Activated naive CD4-positive, alpha-beta T cell treated with anti-CD3 and anti-CD28 coated beads for 36 hours (primary cell): Measurements from ENCODE around the gene POT1. TPM values are rescaled to one million over a fixed set of nuclear protein-coding genes. Genes with fewer than 3 reads are reported as not detected.

Source experiments
- CTCF ChIA-PET: fragments of 350-600 bp; sonication (Branson Sonifier 250); formaldehyde crosslinking; loops from one replicate; lab custom pipeline; 2021; ENCODE audit warnings: antibody characterized with exemption; lab: Charles Lee
- DNase-seq: peaks from one replicate; pipeline ENCODE4 v3.0.0-alpha.2; 2020
- H3K27ac Mint-ChIP-seq: one replicate; pipeline ENCODE4 v1.8.0; 2021; ENCODE audit warnings: mild to moderate bottlenecking, mixed read lengths
- H3K27me3 Mint-ChIP-seq: one replicate; pipeline ENCODE4 v1.8.0; 2021; ENCODE audit warnings: low read depth, mixed read lengths
- H3K36me3 Mint-ChIP-seq: one replicate; pipeline ENCODE4 v1.8.0; 2021; ENCODE audit warnings: low read depth, mixed read lengths
- H3K4me1 Mint-ChIP-seq: one replicate; pipeline ENCODE4 v1.8.0; 2021; ENCODE audit warnings: low read depth, mixed read lengths
- H3K4me3 Mint-ChIP-seq: one replicate; pipeline ENCODE4 v1.8.0; 2021; ENCODE audit warnings: mild to moderate bottlenecking, moderate library complexity, mixed read lengths
- H3K9me3 Mint-ChIP-seq: one replicate; pipeline ENCODE4 v1.8.0; 2021; ENCODE audit warnings: mixed read lengths
- intact Hi-C: fragments of 100-400 bp; cut with micrococcal nuclease; formaldehyde crosslinking; loops from one replicate; pipeline ENCODE4 v1.15.1; 2023
- total RNA-seq, 2 experiments: library from RNA; stranded (reverse); gene quantifications; one replicate each; pipeline ENCODE4 v1.2.3, GENCODE V29; 2021

The POT1 gene
- total RNA-seq, 2 experiments from 2014 or later = 36.1 to 38.3 TPM

DNA sequence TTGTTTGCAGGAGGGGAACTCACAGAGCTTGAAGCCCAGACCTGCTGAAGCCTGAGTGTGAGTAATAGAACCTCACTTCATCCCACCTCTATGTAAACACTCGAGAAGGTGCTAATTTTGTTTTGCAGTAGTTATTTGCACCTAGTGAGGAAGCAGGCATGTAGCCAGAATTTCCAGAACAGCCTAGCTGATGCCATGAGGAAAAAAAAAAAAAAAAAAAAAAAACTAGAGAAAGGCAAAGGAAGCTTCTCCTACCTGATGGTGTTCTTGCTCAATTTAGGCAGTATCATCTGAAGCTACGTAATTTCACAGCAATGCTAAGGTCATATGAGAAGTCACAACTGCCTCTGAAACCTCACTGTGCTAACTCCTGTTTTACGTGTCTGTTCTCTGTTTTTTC lies 150.4 kb downstream of the POT1 start:
- no peak overlapping the region for H3K27ac Mint-ChIP-seq
- no peaks in the 10 kb centered on the region for H3K4me1 Mint-ChIP-seq
- intact Hi-C loops = no loop called here
- H3K9me3 Mint-ChIP-seq = no peaks in the 10 kb centered on the region
- no peak for DNase-seq
- CTCF ChIA-PET = no interaction called here
- no peaks in the 10 kb centered on the region for H3K36me3 Mint-ChIP-seq
- H3K27me3 Mint-ChIP-seq = peaks cover 13% of the 10 kb centered on the region
- H3K4me3 Mint-ChIP-seq = no peak overlapping the region

DNA sequence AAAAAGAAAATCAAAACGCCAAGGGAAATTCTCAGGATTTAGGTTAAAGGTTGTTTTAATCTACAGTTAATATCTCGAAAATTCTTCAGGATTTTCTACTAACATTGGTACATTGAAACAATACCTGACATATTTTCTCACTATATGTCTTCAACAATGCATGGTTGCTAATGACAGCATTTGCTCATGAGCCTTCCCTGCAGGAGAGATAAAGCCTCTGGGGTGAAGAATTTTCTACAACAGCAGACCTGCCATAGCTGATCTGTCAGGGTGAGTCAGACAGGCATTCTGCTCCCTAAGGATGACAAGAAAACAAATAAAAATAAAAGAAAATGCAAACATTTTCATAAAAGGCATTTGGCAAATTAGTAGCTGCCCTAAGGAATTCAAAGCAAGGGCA lies 152.4 kb downstream of the POT1 start:
- CTCF ChIA-PET = no interaction called here
- Mint-ChIP-seq H3K27me3 (peaks cover 22% of the 10 kb centered on the region), H3K4me3 (no peak overlapping the region), H3K4me1 (no peaks in the 10 kb centered on the region), H3K9me3 (no peaks in the 10 kb centered on the region), H3K27ac (no peak overlapping the region), H3K36me3 (no peaks in the 10 kb centered on the region)
- intact Hi-C loops = no loop called here
- no peak for DNase-seq

DNA sequence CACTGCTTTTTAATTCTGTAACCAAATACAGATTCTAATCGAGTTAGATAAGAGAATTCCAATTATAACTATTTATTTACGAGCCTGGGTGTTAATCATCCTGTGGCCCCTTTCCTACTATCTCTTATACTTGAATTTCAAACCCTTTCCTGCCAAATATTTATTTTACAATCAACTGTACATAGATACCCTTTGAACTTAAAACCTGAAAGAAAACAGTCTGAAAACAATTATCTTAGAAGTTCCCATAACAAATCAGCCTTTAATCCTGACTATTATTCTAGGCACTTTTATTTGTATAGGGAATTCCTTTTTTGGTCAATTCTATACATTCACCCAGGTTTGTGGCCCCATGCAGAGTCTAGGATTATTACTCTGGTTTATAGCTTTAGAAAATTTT lies 153.5 kb downstream of the POT1 start:
- intact Hi-C loops = no loop called here
- Mint-ChIP-seq H3K27me3 (peaks cover 29% of the 10 kb centered on the region), H3K4me1 (no peaks in the 10 kb centered on the region), H3K9me3 (no peaks in the 10 kb centered on the region), H3K36me3 (no peaks in the 10 kb centered on the region), H3K27ac (no peak overlapping the region), H3K4me3 (no peak overlapping the region)
- no peak for DNase-seq
- CTCF ChIA-PET = no interaction called here

DNA sequence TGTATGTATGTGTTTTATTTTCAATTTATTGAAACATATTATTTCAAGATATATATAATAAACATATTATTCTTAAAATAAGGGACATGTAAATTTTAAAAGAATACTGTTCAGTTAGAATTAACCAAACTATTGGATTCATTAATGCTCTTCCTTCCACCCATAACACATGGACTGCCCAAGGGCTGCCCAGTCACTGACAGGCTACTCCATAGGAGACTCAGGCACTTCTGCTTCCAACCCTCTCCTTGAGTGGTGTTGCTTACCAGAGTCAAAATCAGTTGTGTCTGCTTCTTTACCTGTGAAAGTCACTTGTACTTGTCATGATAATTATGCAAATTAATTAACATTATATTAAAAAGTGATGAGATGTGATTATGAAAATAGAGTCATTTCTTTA lies 154.2 kb downstream of the POT1 start:
- no peak for DNase-seq
- CTCF ChIA-PET = no interaction called here
- H3K9me3 Mint-ChIP-seq = no peaks in the 10 kb centered on the region
- intact Hi-C loops = no loop called here
- no peak overlapping the region for H3K4me3 Mint-ChIP-seq
- peaks cover 29% of the 10 kb centered on the region for H3K27me3 Mint-ChIP-seq
- H3K27ac Mint-ChIP-seq = no peak overlapping the region
- H3K36me3 Mint-ChIP-seq = no peaks in the 10 kb centered on the region
- H3K4me1 Mint-ChIP-seq = no peaks in the 10 kb centered on the region

DNA sequence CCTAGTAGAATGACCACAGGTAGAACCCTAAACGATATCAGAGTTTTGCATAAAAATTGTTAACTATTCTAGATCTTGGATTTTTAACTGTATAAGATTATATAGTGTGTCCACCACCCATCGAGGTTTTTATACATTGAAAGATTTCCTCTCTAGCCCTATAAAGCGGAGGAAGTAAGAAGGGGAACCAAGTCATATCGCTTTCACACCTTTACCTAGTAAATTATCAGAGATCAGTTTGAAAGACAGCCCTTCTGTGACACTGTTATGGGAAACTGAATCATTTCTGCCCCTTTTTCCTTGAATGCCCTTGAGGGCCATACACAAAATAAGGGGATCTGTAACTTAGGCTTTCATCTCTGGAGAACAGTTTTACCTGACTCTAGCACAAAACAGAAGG lies 155.7 kb downstream of the POT1 start:
- CTCF ChIA-PET = no interaction called here
- Mint-ChIP-seq H3K4me3 (no peak overlapping the region), H3K9me3 (no peaks in the 10 kb centered on the region), H3K36me3 (no peaks in the 10 kb centered on the region), H3K27me3 (peaks cover 27% of the 10 kb centered on the region), H3K27ac (no peak overlapping the region), H3K4me1 (no peaks in the 10 kb centered on the region)
- DNase-seq = no peak
- intact Hi-C loops = no loop called here

DNA sequence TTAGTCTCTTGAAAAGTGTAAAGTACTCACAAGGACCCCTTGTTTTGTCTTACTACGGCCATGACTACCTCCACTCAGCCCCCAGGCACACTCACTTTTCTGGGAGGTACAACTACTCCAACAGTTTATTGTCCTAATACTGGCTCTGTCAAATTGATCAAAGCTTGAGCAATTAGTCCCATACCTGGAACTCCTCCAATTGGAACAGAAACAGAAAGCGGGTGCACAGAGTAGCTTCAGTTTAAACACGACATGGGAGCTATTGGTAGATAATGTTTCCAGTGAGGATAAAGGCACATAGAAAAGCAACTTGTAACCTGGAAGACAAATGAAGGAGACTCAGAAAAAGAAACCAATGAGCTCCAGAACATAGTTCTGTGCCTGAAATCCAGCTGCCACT lies 156.3 kb downstream of the POT1 start:
- no peak overlapping the region for H3K4me3 Mint-ChIP-seq
- H3K27ac Mint-ChIP-seq = no peak overlapping the region
- no peak for DNase-seq
- H3K27me3 Mint-ChIP-seq = peaks cover 29% of the 10 kb centered on the region
- no peaks in the 10 kb centered on the region for H3K9me3 Mint-ChIP-seq
- no peaks in the 10 kb centered on the region for H3K36me3 Mint-ChIP-seq
- intact Hi-C loops = no loop called here
- CTCF ChIA-PET = no interaction called here
- no peaks in the 10 kb centered on the region for H3K4me1 Mint-ChIP-seq

Other genes with a start within 250 kb of the POT1 start
- not detected for gene GPR37, start 164.0 kb downstream of the POT1 start, total RNA-seq